ENCODE data around the gene PSMD5. TPM values are rescaled to one million over a fixed set of nuclear protein-coding genes. Genes with fewer than 3 reads are reported as not detected.

PSMD5 gene
- total RNA-seq, 1 experiment from 2014 or later: 53.0 TPM

- no TSS peak for BruUV-seq (replicated peaks)
- DNase-seq (ENCODE audit: low read depth, low spot score) (no peak), ATAC-seq (peak; percentile 44)
- H3K4me3 ChIP-seq (ENCODE audit: low read depth in 2 of 2, low read length in 2 of 2): peak within 1 kb of the TSS; percentile 57 to 68
- intact Hi-C loops (cut with micrococcal nuclease; ENCODE audit: unreplicated experiment): loop anchor here (5.0 kb wide), 1 partner anchor 50 kb away; the partner anchor contains the start of gene TRAF1
- TF ChIP-seq REST (IDR thresholded peaks at IDR 0.05; ENCODE audit: insufficient read depth in 1 of 2, low read depth in 2 of 2, low read length in 1 of 2) (no peak), SIN3A (IDR thresholded peaks at IDR 0.05; ENCODE audit: borderline replicate concordance, insufficient read depth, low read depth, low read length) (no peak)
- no peaks in the 10 kb centered on the region for H3K27me3 ChIP-seq (ENCODE audit: control insufficient read depth, insufficient read depth, low read length)
- POLR2A ChIA-PET: interaction anchor here (0.6 kb wide), 1 partner anchor 83 kb away, joined by 5 read pairs; no protein-coding TSS in a partner anchor
- no peaks in the 10 kb centered on the region for H3K9me3 ChIP-seq (ENCODE audit: control insufficient read depth, insufficient read depth, low read depth, low read length)
- in situ Hi-C loops (cut with HindIII; ENCODE audit: low pct_unique_long_range_greater_than_20kb, low sequenced_read_pairs): no loop called here
- H3K36me3 ChIP-seq (ENCODE audit: control insufficient read depth, insufficient read depth, low read length): no peaks in the 10 kb centered on the region; the same call in 1 of the 2 replicates
- CTCF ChIA-PET: no interaction called here
- peaks cover 38% of the 10 kb centered on the region for H3K4me1 ChIP-seq (ENCODE audit: control insufficient read depth, insufficient read depth, low read length)
- H3K27ac ChIP-seq (ENCODE audit: low read length): peak within 1 kb of the TSS; percentile 94
Observed at GRCh38 chr9:120876842-120877240, 34.1 kb upstream of the PSMD5 start, which contains the start of gene PHF19. Gene PHF19, minus strand, starts transcription at chr9:120877188. Its CDS starts 2,447 bp downstream, at chr9:120874741.

- POLR2A ChIA-PET: interaction anchor here (0.6 kb wide), 1 partner anchor 82 kb away, joined by 5 read pairs; no protein-coding TSS in a partner anchor
Observed at GRCh38 chr9:120875954-120876841, 33.5 kb upstream of the PSMD5 start.

More at GRCh38 chr9:120875954-120876841, 33.5 kb upstream of the PSMD5 start:
- in situ Hi-C loops (cut with HindIII; ENCODE audit: low pct_unique_long_range_greater_than_20kb, low sequenced_read_pairs) (no loop called here), intact Hi-C loops (cut with micrococcal nuclease; ENCODE audit: unreplicated experiment) (loop anchor here (5.0 kb wide), 1 partner anchor 51 kb away; the partner anchor contains the start of gene TRAF1)
- no peaks in the 10 kb centered on the region for H3K9me3 ChIP-seq (ENCODE audit: control insufficient read depth, insufficient read depth, low read depth, low read length)
- H3K4me1 ChIP-seq (ENCODE audit: control insufficient read depth, insufficient read depth, low read length): peaks cover 38% of the 10 kb centered on the region
- no TSS peak for BruUV-seq (replicated peaks)
- peaks cover 3% of the 10 kb centered on the region; the same call in 1 of the 2 replicates for H3K36me3 ChIP-seq (ENCODE audit: control insufficient read depth, insufficient read depth, low read length)
- CTCF ChIA-PET: no interaction called here
- ATAC-seq: peak; percentile 80
- no peak for TF ChIP-seq TCF7L2 (IDR thresholded peaks at IDR 0.05; ENCODE audit: low read depth, low read length)
- TF ChIP-seq REST (IDR thresholded peaks at IDR 0.05; ENCODE audit: insufficient read depth in 1 of 2, low read depth in 2 of 2, low read length in 1 of 2): no peak
- no peak; the same call in 1 of the 2 replicates for TF ChIP-seq SIN3A (IDR thresholded peaks at IDR 0.05; ENCODE audit: borderline replicate concordance, insufficient read depth, low read depth, low read length)
- no peak for TF ChIP-seq CTCF (IDR thresholded peaks at IDR 0.05)
- no peak; the same call in none of the 2 replicates for TF ChIP-seq POLR2AphosphoS5 (IDR thresholded peaks at IDR 0.05; ENCODE audit: low read depth, low read length)
- DNase-seq (ENCODE audit: low read depth, low spot score): no peak
- peak overlapping the region; percentile 57 to 68 for H3K4me3 ChIP-seq (ENCODE audit: low read depth in 2 of 2, low read length in 2 of 2)
- no peaks in the 10 kb centered on the region for H3K27me3 ChIP-seq (ENCODE audit: control insufficient read depth, insufficient read depth, low read length)
- H3K27ac ChIP-seq (ENCODE audit: low read length): peak overlapping the region; percentile 94
